ENCODE results near the gene SMDT1. TPM values are rescaled to one million over a fixed set of nuclear protein-coding genes. Genes with fewer than 3 reads are reported as not detected.
A peak's percentile ranks its signal among the peaks of the same experiment; 100 is the strongest.
"Not testable (repeated sequence)": the region's sequence is repeated elsewhere in the genome, so short reads cannot be mapped to it uniquely, and the experiment has no call there.

SMDT1 gene
- total RNA-seq, 2 experiments from 2014 or later, result 17.2 to 45.4 TPM

DNA sequence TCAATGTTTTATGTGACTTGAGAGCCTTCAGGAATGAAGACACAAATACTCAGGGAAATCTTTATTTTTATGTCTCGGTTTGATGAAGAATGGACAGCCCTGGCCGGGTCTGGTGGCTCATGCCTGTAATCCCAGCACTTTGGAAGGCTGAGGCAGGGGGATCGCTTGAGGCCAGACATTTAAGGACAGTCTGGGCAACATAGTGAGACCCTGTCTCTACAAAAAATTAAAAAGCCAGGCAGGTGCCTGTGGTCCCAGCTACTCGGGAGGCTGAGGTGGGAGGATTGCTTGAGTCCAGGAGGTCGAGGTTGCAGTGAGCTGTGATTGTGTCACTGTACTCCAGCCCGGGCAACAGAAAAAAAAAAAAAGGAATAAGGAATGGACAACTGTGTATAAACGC is 8.0 kb upstream of the SMDT1 start:
- Mint-ChIP-seq H3K27ac (peak overlapping the region; percentile 89), H3K4me3 (peak overlapping the region; percentile 84), H3K4me1 (peaks cover 28% of the 10 kb centered on the region), H3K36me3 (ENCODE audit: low read depth) (peaks cover 16% of the 10 kb centered on the region)
- CTCF ChIA-PET; H3K27me3 Mint-ChIP-seq; ATAC-seq; DNase-seq; H3K9me3 Mint-ChIP-seq (ENCODE audit: low read depth): not testable (repeated sequence)
- POLR2A ChIA-PET, result interaction anchor here (0.6 to 1.3 kb wide), 2 partner anchors 12 to 19 kb away, joined by 6 read pairs; partner anchors contain the start of gene NDUFA6
- intact Hi-C loops (cut with DNase I, micrococcal nuclease), result loop anchor here (2.0 to 10.0 kb wide), 13 partner anchors 41 to 627 kb away; partner anchors contain the start of genes CENPM (in 1 of the 2), POLDIP3 (in 1 of the 2), SEPTIN3 (in 1 of the 2) and SNU13 (in 1 of the 2)

DNA sequence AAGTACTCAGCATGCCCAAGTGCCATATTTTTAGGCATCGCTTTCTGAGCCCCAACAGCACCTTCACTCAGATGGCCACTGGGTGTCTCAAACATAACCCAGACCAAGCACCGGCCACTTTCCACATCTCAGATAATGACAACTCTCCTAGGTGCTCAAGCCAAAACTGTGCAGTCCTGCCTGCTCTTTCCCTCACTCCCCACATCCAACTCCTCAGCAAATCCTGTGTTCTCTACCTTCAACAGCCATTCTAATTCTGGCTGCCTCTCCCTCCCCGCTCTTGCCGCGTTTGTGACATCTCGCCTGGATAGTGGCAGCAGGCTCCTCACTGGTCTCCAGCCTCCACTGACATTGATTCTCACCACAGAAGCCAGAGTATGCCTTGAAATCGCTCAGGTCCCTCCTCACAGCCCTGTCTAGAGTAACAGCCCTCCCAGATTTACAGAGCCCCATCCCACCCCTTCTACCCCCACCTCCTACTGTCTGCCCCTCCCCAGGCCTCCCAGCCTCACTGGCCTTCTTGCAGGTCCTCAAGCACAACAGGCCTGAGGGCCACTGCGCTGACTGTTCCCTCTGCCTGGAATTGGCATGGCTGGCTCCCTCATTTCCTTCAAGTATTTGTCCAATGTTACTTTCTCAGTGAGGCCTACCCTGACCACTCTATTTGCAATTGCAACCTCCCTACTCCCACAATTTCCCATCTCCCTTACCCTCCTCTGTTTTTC is 6.7 kb upstream of the SMDT1 start:
- ATAC-seq (no peak), DNase-seq (no peak)
- peaks cover 10% of the 10 kb centered on the region for H3K36me3 Mint-ChIP-seq (ENCODE audit: low read depth)
- H3K27ac Mint-ChIP-seq, result peak overlapping the region; percentile 45
- ChIA-PET CTCF (no interaction called here), POLR2A (no interaction called here)
- H3K4me1 Mint-ChIP-seq, result peaks cover 28% of the 10 kb centered on the region
- H3K9me3 Mint-ChIP-seq (ENCODE audit: low read depth), result no peaks in the 10 kb centered on the region
- intact Hi-C loops (cut with DNase I, micrococcal nuclease), result loop anchor here (5.0 to 10.0 kb wide), 6 partner anchors 78 to 628 kb away; partner anchors contain the start of genes SEPTIN3 (in 1 of the 2), TOB2 (in 1 of the 2) and WBP2NL (in 1 of the 2)
- peak overlapping the region; percentile 55 for H3K4me3 Mint-ChIP-seq
- no peaks in the 10 kb centered on the region for H3K27me3 Mint-ChIP-seq

DNA sequence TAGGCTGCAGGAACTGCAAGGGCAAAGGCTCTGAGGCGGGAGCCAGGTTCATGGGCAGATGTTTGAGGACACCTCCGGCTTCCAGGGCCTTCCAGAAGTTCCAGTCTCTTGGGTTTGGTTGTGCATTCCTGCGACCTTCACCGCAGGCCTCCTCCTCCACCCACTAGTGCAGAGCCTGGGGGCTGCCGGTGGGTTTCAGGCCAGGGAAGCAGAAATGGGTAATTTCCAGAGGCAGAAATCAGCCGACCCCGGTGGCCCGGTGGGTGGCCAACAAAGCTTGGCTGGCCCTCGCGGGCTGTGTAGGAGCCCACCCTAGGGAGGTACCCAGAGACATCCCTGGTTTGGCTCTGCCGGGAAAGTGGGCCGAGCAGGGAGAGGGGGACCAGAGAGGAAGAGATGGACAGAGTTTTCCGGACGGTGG is 5.9 kb upstream of the SMDT1 start:
- no peaks in the 10 kb centered on the region for H3K27me3 Mint-ChIP-seq
- no peaks in the 10 kb centered on the region for H3K9me3 Mint-ChIP-seq (ENCODE audit: low read depth)
- ATAC-seq, result no peak
- H3K4me1 Mint-ChIP-seq, result peaks cover 28% of the 10 kb centered on the region
- H3K4me3 Mint-ChIP-seq, result peak overlapping the region; percentile 55
- DNase-seq, result no peak
- ChIA-PET POLR2A (interaction anchor here (0.6 kb wide), 1 partner anchor 25 kb away, joined by 4 read pairs; no protein-coding TSS in a partner anchor), CTCF (interaction anchor here (0.7 kb wide), 1 partner anchor 14 kb away, joined by 3 read pairs; no protein-coding TSS in a partner anchor)
- H3K27ac Mint-ChIP-seq, result peak overlapping the region; percentile 67
- H3K36me3 Mint-ChIP-seq (ENCODE audit: low read depth), result peaks cover 3% of the 10 kb centered on the region
- intact Hi-C loops (cut with DNase I, micrococcal nuclease), result loop anchor here (5.0 to 10.0 kb wide), 6 partner anchors 79 to 629 kb away; partner anchors contain the start of genes SEPTIN3 (in 1 of the 2), TOB2 (in 1 of the 2) and WBP2NL (in 1 of the 2)

DNA sequence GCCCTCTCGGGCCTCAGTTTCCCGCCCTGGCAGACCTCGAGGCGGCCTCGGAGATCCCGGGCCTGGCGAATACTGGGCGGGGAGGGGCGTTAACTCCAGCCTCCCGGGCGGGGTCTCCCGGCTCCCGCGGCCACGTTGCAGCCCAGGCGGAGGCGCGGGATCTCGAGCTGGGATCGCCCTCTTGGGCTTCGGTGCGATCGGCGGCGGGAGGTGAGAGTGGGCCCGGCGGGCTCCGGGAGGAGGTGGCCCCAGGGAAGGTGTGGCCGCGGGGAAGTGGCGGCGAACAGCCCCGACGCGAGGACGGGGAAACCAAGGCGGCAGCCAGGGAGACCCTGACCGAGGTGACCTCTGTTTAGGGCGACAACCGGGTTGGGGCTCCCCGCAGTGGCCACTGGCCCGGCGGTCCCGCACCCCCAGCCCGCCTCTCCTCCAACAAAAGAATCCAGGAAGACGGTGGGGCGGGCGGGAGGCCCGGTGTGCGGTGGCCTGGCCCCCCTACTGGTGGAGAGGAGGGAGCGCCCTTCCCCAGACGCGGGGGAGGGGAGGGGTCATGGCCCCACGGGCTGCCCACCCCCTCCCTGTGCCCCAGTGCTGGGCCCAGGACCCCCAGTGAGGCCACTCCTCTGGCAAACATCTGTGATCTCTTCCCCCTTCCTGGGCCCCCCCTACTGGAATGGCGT is 5.2 kb upstream of the SMDT1 start, which contains the start of gene PHETA2:
Gene PHETA2 (plus strand): TSS at position 117 of the 680 bp plus-strand sequence. CDS start 3,046 bp downstream, outside the sequence.
- ChIA-PET CTCF (interaction anchor here (0.7 kb wide), 1 partner anchor 14 kb away, joined by 3 read pairs; no protein-coding TSS in a partner anchor), POLR2A (no interaction called here)
- Mint-ChIP-seq H3K27me3 (no peaks in the 10 kb centered on the region), H3K4me3 (peak within 1 kb of the TSS; percentile 55), H3K36me3 (ENCODE audit: low read depth) (no peaks in the 10 kb centered on the region), H3K27ac (peak within 1 kb of the TSS; percentile 77), H3K9me3 (ENCODE audit: low read depth) (no peaks in the 10 kb centered on the region), H3K4me1 (peaks cover 30% of the 10 kb centered on the region)
- ATAC-seq, result no peak
- intact Hi-C loops (cut with DNase I, micrococcal nuclease), result loop anchor here (5.0 to 10.0 kb wide), 6 partner anchors 79 to 629 kb away; partner anchors contain the start of genes SEPTIN3 (in 1 of the 2), TOB2 (in 1 of the 2) and WBP2NL (in 1 of the 2)
- DNase-seq, result peak; percentile 75

DNA sequence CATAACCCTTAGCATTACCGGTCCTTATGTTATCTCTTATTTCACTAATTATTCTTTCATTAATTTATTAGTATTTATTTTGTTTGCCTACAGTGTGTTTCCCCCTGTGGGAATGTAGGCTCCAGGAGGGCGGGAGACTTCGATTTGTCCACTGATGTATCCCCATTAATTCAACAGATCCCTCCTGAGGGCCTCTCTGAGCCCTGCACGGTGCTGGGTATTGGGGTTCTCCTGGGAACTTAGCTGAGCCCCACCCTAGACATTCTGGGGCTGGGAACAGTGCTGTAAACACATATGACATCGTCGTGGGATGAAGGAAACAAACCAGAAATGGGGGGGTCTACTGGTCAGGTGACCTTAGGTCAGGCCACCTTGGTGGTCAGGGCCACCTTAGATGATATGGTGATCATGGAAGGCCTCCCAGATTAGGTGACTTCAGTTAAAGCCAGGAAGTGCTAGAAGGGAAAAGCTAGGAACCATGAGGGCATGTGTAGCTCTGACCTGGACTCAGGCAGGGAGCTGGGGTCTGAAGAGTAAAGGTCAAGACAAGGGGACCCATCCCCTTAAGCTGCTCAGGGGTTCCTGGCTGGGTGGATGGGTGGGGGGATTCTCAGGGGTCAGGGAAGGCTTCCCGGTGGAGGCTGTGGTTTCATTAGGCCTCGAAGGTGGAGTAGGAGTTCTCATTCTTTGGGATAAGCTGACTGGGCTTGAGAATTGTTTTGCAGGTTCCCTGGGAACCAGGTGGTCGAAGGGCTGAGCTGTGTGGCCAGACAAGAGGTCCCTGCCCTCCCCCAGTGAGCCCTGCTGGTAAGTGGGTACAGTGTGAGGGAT is 4.4 kb upstream of the SMDT1 start:
- ATAC-seq, result no peak
- peak overlapping the region; percentile 77 for H3K27ac Mint-ChIP-seq
- POLR2A ChIA-PET, result interaction anchor here (3.0 kb wide), 1 partner anchor 15 kb away, joined by 12 read pairs; the partner anchor contains the start of gene NDUFA6

DNA sequence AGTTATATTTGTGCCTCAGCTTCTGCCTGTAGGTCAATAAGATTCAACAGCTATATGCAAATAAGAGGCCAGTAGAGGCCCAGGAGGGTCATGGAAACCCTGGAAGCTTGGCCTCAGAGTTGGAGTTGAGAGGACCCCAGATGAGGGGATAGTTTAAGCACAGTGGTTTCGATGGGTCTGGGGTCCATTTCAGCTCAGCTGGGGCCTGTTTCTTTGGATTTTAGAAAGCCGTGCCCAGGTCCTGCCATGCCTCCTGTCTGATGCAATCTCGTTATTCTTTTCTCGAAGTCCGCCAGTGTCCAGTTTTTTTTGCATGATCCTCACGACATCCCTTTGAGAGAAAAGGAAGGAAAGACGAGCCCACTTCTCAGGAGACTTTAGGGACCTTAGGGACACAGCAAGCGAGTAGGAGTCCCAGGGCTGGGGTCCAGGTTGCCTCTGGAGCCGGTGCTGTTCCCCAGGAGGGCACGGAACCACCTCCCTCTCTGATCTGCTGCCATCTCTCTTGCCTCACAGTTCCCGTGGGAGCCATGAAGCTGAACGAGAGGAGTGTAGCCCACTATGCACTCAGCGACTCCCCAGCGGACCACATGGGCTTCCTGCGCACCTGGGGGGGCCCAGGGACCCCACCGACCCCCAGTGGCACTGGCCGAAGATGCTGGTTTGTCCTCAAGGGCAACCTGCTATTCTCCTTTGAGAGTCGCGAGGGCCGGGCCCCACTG is 2.6 kb upstream of the SMDT1 start:
- DNase-seq (no peak), ATAC-seq (no peak)
- Mint-ChIP-seq H3K27me3 (no peaks in the 10 kb centered on the region), H3K4me1 (peaks cover 34% of the 10 kb centered on the region), H3K4me3 (no peak overlapping the region), H3K36me3 (ENCODE audit: low read depth) (peaks cover 4% of the 10 kb centered on the region), H3K27ac (no peak overlapping the region), H3K9me3 (ENCODE audit: low read depth) (no peaks in the 10 kb centered on the region)
- CTCF ChIA-PET, result no interaction called here
- POLR2A ChIA-PET, result interaction anchor here (3.0 kb wide), 1 partner anchor 13 kb away, joined by 12 read pairs; the partner anchor contains the start of gene NDUFA6
- intact Hi-C loops (cut with DNase I, micrococcal nuclease), result loop anchor here (10.0 kb wide), 3 partner anchors 82 to 632 kb away; partner anchors contain the start of genes TOB2 (in 1 of the 2) and WBP2NL (in 1 of the 2)

More for the DNA sequence above, 4.4 kb upstream of the SMDT1 start:
- H3K36me3 Mint-ChIP-seq (ENCODE audit: low read depth), result no peaks in the 10 kb centered on the region
- CTCF ChIA-PET, result interaction anchor here (0.7 to 1.2 kb wide), 5 partner anchors 11 to 95 kb away, joined by 3 to 5 read pairs (median 4); no protein-coding TSS in a partner anchor
- peak overlapping the region; percentile 55 for H3K4me3 Mint-ChIP-seq
- no peak for DNase-seq
- peaks cover 30% of the 10 kb centered on the region for H3K4me1 Mint-ChIP-seq
- no peaks in the 10 kb centered on the region for H3K9me3 Mint-ChIP-seq (ENCODE audit: low read depth)
- intact Hi-C loops (cut with DNase I, micrococcal nuclease), result loop anchor here (5.0 to 10.0 kb wide), 6 partner anchors 80 to 630 kb away; partner anchors contain the start of genes SEPTIN3 (in 1 of the 2), TOB2 (in 1 of the 2) and WBP2NL (in 1 of the 2)
- H3K27me3 Mint-ChIP-seq, result no peaks in the 10 kb centered on the region

DNA sequence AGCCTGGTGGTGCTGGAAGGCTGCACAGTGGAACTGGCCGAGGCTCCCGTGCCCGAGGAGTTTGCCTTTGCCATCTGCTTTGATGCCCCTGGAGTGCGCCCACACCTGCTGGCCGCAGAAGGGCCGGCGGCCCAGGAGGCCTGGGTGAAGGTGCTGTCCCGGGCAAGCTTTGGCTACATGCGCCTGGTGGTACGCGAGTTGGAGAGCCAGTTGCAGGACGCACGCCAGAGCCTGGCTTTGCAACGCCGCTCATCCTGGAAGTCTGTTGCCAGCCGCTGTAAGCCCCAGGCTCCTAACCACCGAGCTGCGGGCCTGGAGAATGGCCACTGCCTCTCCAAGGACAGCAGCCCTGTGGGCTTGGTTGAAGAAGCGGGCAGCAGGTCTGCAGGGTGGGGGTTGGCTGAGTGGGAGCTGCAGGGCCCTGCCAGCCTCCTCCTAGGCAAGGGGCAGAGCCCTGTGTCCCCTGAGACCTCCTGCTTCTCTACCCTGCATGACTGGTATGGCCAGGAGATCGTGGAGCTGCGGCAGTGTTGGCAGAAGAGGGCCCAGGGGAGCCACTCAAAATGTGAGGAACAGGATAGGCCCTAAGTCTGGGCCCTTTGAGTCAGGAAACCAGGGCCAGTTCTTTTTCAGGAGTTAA is 1.9 kb upstream of the SMDT1 start:
- ChIA-PET CTCF (interaction anchor here (0.9 kb wide), 1 partner anchor 61 kb away, joined by 3 read pairs; no protein-coding TSS in a partner anchor), POLR2A (interaction anchor here (3.0 kb wide), 1 partner anchor 13 kb away, joined by 12 read pairs; the partner anchor contains the start of gene NDUFA6)
- H3K4me1 Mint-ChIP-seq, result peaks cover 34% of the 10 kb centered on the region
- intact Hi-C loops (cut with DNase I, micrococcal nuclease), result loop anchor here (2.0 to 10.0 kb wide), 7 partner anchors 83 to 633 kb away; partner anchors contain the start of genes CENPM (in 1 of the 2), POLDIP3 (in 1 of the 2), SREBF2 (in 1 of the 2) and TOB2 (in 1 of the 2)
- H3K9me3 Mint-ChIP-seq (ENCODE audit: low read depth), result no peaks in the 10 kb centered on the region
- H3K36me3 Mint-ChIP-seq (ENCODE audit: low read depth), result peaks cover 9% of the 10 kb centered on the region
- H3K27ac Mint-ChIP-seq, result no peak overlapping the region
- ATAC-seq (no peak), DNase-seq (no peak)
- no peaks in the 10 kb centered on the region for H3K27me3 Mint-ChIP-seq
- H3K4me3 Mint-ChIP-seq, result no peak overlapping the region

DNA sequence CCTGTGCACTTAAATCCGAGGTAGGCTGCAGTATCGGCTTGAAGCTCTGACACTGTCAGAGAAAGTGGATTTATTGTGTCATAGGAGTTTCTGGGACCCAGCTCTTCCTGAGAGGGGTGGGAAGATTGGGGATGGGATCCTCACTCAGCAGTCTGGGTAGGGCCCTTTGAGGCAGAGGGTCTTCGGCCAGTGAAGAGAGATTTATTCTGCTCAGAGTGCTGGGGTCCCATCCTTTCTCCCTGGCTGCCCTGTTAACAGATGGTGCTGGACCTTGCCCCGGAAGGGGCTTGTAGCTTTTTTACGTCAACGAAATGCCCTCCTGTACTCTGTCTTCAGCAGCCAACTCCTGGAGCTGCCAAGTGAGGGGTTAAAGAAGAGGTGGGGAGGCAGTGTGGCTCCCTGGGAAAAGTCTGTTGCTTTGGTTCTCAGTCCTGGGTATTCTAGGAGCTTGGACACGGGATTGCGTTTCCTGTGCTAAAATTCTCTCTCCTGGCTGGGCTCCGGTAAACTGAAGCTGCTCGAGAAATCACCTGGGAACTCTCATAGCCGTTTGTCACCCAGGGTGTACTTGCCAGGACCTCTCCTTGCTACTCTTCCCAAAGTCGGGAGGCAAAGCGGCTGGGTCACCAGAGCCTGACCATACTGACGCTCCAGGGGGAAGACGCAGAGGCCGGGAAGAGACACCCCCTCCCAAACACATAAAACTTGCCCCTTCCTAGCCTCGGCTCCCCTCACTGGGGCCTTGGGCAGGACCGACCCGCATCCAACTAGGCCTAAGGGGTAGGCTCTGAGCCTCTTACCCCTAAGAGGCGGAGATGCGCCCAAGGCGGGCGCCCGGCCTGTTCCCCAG is 806 bp upstream of the SMDT1 start:
- no peaks in the 10 kb centered on the region for H3K27me3 Mint-ChIP-seq
- intact Hi-C loops (cut with DNase I, micrococcal nuclease), result loop anchor here (1.0 to 10.0 kb wide), 12 partner anchors 8 to 634 kb away; partner anchors contain the start of genes NAGA (in 2 of the 2), NDUFA6 (in 2 of the 2), WBP2NL (in 2 of the 2) and CENPM (in 1 of the 2)
- DNase-seq (no peak), ATAC-seq (no peak)
- ChIA-PET CTCF (interaction anchor here (0.9 to 4.1 kb wide), 4 partner anchors 8 to 218 kb away, joined by 3 to 34 read pairs (median 3); partner anchors contain the start of genes NAGA and NDUFA6), POLR2A (interaction anchor here (1.0 to 3.8 kb wide), 4 partner anchors 10 to 332 kb away, joined by 3 to 37 read pairs (median 8); partner anchors contain the start of genes CENPM and NDUFA6)
- peaks cover 29% of the 10 kb centered on the region for H3K4me1 Mint-ChIP-seq
- H3K4me3 Mint-ChIP-seq, result peak overlapping the region; percentile 90
- H3K9me3 Mint-ChIP-seq (ENCODE audit: low read depth), result no peaks in the 10 kb centered on the region
- peak overlapping the region; percentile 96 for H3K27ac Mint-ChIP-seq
- peaks cover 11% of the 10 kb centered on the region for H3K36me3 Mint-ChIP-seq (ENCODE audit: low read depth)
